Activated CD8-positive, alpha-beta memory T cell treated with anti-CD3 and anti-CD28 coated beads, Interleukin-2, amount 50 U/mL, for 1 hour (primary cell): Measurements from ENCODE around the gene UGT1A6.

Source experiments
- DNase-seq: peaks from one replicate; pipeline ENCODE4 v3.0.0-alpha.2; 2020; ENCODE audit errors: extremely low read depth

Gene UGT1A6

GRCh38 chr2:233819884-233820773 is 127.4 kb downstream of the UGT1A6 start:
- DNase-seq = no peak

GRCh38 chr2:233820774-233821105 is 128.1 kb downstream of the UGT1A6 start:
- DNase-seq = no peak

GRCh38 chr2:233821196-233821595 is 128.5 kb downstream of the UGT1A6 start:
- no peak for DNase-seq

GRCh38 chr2:233821709-233822100 is 129.0 kb downstream of the UGT1A6 start:
- no peak for DNase-seq

GRCh38 chr2:233822101-233822771 is 129.5 kb downstream of the UGT1A6 start:
- no peak for DNase-seq
